ENCODE results near the gene CRIP2.

CRIP2 gene

DNA sequence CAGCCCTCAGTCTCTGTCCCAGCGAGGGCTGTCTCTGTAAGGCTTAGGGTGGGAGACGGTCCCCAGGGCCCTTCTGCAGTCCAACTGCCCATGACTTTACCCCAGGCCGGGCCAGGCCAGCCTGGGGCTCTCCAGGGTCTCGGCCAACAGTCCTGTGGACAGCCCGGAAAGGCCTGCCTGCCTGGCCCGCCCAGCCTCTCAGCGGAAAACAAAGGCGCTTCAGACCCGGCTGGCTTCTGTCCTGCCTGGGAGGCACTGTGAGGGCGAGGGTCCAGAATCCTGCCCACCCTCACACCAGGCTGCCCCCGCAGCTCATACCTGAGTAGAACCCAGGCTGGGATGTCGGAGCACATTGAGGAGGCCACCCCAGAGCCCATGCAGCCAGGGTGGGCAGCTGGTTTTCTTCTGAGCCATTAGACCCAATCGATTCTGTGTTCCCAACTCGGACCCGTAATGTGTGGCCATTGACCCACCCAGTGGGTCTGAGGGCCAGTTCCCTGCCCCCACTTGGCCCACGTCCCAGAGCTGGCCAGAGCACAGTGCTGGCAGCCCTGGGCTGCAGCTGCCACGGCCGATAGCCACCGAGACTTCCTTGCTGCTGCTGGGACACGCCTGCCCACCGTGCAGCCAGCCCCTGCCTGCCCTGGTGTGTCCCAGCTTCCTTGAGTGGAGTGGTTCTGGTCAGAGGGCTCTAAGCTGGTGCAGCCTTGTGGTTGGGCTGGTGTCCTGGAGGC lies 1.6 kb downstream of the CRIP2 start:
- TF ChIP-seq, protein P1, sequence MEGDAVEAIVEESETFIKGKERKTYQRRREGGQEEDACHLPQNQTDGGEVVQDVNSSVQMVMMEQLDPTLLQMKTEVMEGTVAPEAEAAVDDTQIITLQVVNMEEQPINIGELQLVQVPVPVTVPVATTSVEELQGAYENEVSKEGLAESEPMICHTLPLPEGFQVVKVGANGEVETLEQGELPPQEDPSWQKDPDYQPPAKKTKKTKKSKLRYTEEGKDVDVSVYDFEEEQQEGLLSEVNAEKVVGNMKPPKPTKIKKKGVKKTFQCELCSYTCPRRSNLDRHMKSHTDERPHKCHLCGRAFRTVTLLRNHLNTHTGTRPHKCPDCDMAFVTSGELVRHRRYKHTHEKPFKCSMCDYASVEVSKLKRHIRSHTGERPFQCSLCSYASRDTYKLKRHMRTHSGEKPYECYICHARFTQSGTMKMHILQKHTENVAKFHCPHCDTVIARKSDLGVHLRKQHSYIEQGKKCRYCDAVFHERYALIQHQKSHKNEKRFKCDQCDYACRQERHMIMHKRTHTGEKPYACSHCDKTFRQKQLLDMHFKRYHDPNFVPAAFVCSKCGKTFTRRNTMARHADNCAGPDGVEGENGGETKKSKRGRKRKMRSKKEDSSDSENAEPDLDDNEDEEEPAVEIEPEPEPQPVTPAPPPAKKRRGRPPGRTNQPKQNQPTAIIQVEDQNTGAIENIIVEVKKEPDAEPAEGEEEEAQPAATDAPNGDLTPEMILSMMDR (IDR thresholded peaks at IDR 0.05; ENCODE audit: low read depth, low read length) = no peak
- H3K4me3 ChIP-seq (replicated peaks in 1 of 2; ENCODE audit: low read depth in 2 of 2, low read length in 2 of 2) = peak overlapping the region; percentile 72 to 77
- DNase-seq (ENCODE audit: low read depth in 2 of 2) = peak; percentile 51 to 76

DNA sequence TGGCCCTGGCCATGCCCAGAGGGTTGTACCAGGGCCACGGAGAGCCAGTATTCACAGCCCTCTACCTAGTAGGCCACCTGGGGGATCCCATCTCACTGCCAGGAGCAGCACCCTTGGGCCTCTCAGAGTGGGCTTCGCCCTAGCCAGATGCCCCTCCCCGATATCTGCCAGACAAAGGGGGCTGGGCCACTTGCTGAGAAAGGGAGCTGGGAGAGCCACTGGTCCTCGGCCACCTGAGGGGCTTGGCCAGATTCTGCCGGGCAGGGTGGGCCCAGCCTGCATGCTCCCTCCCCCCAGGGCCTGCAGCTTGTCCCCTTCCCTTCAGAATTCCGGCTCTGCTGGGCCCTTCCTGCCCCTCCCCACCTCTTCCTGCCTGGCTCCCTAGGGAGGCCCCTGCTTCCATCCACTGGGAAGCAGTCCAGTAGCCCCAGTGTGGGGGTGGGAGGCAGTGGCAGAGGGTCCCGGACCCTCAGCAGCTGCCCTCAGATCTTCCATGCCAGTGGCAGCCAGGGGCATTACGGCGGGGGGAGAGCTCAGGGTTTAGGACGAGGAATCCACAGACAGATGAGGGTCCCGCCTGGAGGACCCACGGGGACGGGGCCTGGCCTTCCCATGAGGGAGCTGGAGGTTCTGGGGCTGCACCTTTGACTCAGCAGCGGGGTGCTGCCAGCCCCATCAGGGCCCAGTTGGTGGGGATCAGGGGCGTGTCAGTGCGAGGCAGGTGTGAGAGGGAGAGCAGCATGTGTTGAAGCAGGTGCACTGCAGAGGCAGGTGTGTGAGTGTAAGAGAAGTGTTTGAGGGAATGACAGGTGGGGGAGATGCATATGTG lies 2.4 kb downstream of the CRIP2 start:
- H3K4me3 ChIP-seq (replicated peaks in 1 of 2; ENCODE audit: low read depth in 2 of 2, low read length in 2 of 2) = peak overlapping the region; percentile 72 to 77
- TF ChIP-seq, protein P1 (IDR thresholded peaks at IDR 0.05; ENCODE audit: low read depth, low read length) = no peak
- DNase-seq (ENCODE audit: low read depth in 2 of 2) = no peak

DNA sequence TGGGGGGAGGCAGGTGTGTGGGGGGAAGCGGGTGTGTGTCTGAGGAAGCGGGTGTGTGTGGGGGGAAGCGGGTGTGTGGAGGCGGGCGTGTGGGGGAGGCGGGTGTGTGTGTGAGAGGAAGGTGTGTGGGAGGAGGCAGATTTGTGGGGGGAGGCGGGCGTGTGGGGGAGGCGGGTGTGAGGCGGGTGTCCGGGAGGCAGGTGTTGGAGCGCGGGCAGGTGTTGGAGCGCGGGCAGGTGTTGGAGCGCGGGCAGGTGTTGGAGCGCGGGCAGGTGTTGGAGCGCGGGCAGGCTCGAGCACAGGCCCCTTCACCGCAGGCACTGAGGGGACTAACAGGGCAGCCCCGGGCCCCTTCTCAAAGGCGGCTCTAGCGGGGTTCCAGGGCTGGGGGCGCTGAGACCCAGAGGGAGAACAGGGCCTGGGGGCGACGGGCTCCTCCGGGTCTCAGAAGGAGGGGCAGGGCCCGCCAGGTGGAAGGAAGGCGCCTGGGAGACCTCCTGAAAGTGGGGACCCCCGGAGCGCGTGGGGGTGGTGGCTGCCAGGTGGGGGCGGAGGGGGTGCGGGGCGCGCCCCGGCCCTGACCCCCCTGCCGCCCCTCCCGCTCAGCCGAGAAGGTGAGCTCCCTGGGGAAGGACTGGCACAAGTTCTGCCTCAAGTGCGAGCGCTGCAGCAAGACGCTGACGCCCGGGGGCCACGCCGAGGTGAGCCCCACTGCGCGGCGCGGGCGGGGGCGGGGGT lies 3.2 kb downstream of the CRIP2 start:
- TF ChIP-seq, protein P1 (IDR thresholded peaks at IDR 0.05; ENCODE audit: low read depth, low read length) = no peak
- H3K4me3 ChIP-seq (replicated peaks in 1 of 2; ENCODE audit: low read depth in 2 of 2, low read length in 2 of 2) = peak overlapping the region in 1 of 2 donors; percentile 72
- DNase-seq (ENCODE audit: low read depth in 2 of 2) = no peak

DNA sequence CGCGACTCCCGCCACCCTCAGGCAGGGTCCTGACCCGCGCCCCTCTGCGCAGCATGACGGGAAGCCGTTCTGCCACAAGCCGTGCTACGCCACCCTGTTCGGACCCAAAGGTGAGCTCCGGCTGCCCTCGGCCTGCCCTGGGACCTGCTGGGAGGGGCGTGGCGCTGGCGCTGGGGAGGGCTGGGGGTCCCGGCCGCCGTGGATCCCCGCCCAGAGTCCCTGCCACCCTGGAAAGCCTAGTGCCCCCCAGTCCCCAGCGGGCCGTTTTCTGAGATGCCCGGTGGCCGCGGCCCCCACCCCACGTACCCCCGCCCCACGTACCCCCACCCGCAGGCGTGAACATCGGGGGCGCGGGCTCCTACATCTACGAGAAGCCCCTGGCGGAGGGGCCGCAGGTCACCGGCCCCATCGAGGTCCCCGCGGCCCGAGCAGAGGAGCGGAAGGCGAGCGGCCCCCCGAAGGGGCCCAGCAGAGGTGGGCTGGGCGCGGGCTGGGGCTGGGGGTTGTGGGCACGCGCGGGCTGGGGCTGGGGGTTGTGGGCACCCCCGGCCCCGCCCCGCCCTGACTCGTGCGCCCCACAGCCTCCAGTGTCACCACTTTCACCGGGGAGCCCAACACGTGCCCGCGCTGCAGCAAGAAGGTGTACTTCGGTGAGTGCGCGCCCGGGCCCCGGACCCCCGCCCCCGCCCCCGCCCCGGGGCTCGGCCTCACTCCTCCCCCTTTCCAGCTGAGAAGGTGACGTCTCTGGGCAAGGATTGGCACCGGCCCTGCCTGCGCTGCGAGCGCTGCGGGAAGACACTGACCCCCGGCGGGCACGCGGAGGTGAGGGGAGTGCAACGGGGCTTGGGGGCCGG lies 4.0 kb downstream of the CRIP2 start:
- no peak overlapping the region for H3K4me3 ChIP-seq (replicated peaks in 1 of 2; ENCODE audit: low read depth in 2 of 2, low read length in 2 of 2)
- DNase-seq (ENCODE audit: low read depth in 2 of 2) = no peak
- TF ChIP-seq, protein P1 (IDR thresholded peaks at IDR 0.05; ENCODE audit: low read depth, low read length) = no peak

DNA sequence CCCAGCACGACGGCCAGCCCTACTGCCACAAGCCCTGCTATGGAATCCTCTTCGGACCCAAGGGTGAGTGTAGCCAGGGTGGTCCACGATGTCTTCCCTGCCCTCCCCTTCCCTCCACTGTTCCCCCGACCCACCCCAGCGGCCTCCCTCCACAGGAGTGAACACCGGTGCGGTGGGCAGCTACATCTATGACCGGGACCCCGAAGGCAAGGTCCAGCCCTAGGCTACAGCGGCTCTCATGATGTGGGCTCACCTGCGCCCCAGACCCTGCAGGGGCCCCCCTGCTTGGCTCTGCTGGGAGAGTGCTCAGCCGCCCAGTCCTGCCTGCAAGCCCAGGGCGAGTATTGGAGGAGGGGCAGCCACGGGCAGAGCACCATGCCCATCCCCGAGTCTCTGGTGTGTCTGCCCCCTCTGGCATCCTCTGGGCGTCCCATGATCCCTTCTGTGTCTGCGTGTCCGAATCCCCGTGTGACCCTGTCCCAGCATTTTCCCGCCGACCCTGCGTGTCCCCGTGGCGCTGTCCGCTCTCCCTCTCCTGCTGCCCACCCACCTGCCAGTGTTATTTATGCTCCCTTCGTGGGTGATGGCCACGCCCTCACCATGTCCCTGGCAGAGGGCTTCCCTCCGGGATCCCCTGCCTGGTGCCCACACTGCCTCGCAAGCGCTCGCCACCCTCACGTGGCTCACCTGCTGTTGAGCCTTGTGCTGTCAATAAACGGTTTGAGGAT lies 5.0 kb downstream of the CRIP2 start:
- H3K4me3 ChIP-seq (replicated peaks in 1 of 2; ENCODE audit: low read depth in 2 of 2, low read length in 2 of 2) = no peak overlapping the region
- TF ChIP-seq, protein P1 (IDR thresholded peaks at IDR 0.05; ENCODE audit: low read depth, low read length) = no peak
- no peak for DNase-seq (ENCODE audit: low read depth in 2 of 2)

Data from cardiac fibroblast (primary cell).